GM23338 (cell line): ENCODE measurements around the gene IQGAP1. TPM values are rescaled to one million over a fixed set of nuclear protein-coding genes. Genes with fewer than 3 reads are reported as not detected.

ENCODE experiments used
- ATAC-seq: fragments of 200-7000 bp; cut with Tn5 transposase; 3 replicates; pipeline ENCODE4 v1.9.1; 2020
- DNase-seq: peaks from one replicate; pipeline ENCODE4 v3.0.0-alpha.2; 2015; ENCODE audit warnings: low spot score
- H2AFZ ChIP-seq: fragments of 200-600 bp; sonication (generic); 2 replicates; pipeline ENCODE4 v1.8.0; 2016; ENCODE audit warnings: antibody characterized with exemption, mild to moderate bottlenecking, moderate library complexity
- H3F3A ChIP-seq: fragments of 200-600 bp; sonication (generic); replicated peaks from 2 replicates; pipeline ENCODE4 v1.8.0; 2017; ENCODE audit warnings: antibody characterized with exemption, mixed run types, low read depth
- H3K27ac ChIP-seq: fragments of 200-600 bp; sonication (generic); 2 replicates; pipeline ENCODE4 v1.6.1; 2016; ENCODE audit warnings: low read depth
- H3K27me3 ChIP-seq: fragments of 200-600 bp; sonication (generic); 2 replicates; pipeline ENCODE4 v1.8.0; 2016; ENCODE audit warnings: mild to moderate bottlenecking, mixed run types, moderate library complexity; ENCODE audit not compliant: insufficient read depth
- H3K36me3 ChIP-seq: fragments of 200-600 bp; sonication (generic); 2 replicates; pipeline ENCODE4 v1.8.0; 2016; ENCODE audit warnings: mild to moderate bottlenecking; ENCODE audit not compliant: insufficient read depth
- H3K4me1 ChIP-seq: fragments of 200-600 bp; sonication (generic); 2 replicates; pipeline ENCODE4 v1.8.0; 2016; ENCODE audit warnings: mild to moderate bottlenecking, moderate library complexity; ENCODE audit not compliant: insufficient read depth
- H3K4me2 ChIP-seq: fragments of 200-600 bp; sonication (generic); 2 replicates; pipeline ENCODE4 v1.7.1; 2017; ENCODE audit warnings: mixed run types
- H3K4me3 ChIP-seq: fragments of 200-600 bp; sonication (generic); 2 replicates; pipeline ENCODE4 v1.6.1; 2016; ENCODE audit warnings: mixed run types
- H3K79me2 ChIP-seq: fragments of 200-600 bp; sonication (generic); replicated peaks from 2 replicates; pipeline ENCODE4 v1.8.0; 2017; ENCODE audit warnings: mild to moderate bottlenecking; ENCODE audit not compliant: insufficient read depth
- H3K9me2 ChIP-seq: fragments of 200-600 bp; sonication (generic); 2 replicates; pipeline ENCODE4 v1.8.0; 2017; ENCODE audit not compliant: insufficient read depth
- H4K20me1 ChIP-seq: fragments of 200-600 bp; sonication (generic); replicated peaks from 2 replicates; pipeline ENCODE4 v1.8.0; 2017; ENCODE audit warnings: mild to moderate bottlenecking; ENCODE audit not compliant: insufficient read depth
- H3K27ac Mint-ChIP-seq: 2 replicates; pipeline ENCODE4 v1.8.0; 2020; ENCODE audit warnings: inconsistent platforms, mild to moderate bottlenecking, moderate library complexity, mixed read lengths
- H3K27me3 Mint-ChIP-seq: 3 replicates; pipeline ENCODE4 v1.8.0; 2022; ENCODE audit warnings: low read depth, mild to moderate bottlenecking, moderate library complexity, mixed read lengths, inconsistent platforms; ENCODE audit not compliant: insufficient read depth, poor library complexity
- H3K36me3 Mint-ChIP-seq: 3 replicates; pipeline ENCODE4 v1.8.0; 2021; ENCODE audit warnings: low read depth, mild to moderate bottlenecking, inconsistent platforms, moderate library complexity, mixed read lengths
- H3K4me1 Mint-ChIP-seq: 3 replicates; pipeline ENCODE4 v1.8.0; 2020; ENCODE audit warnings: mild to moderate bottlenecking, inconsistent platforms, mixed read lengths
- H3K4me3 Mint-ChIP-seq: 3 replicates; pipeline ENCODE4 v1.8.0; 2021; ENCODE audit warnings: moderate library complexity, mild to moderate bottlenecking, inconsistent platforms, mixed read lengths
- H3K9me3 Mint-ChIP-seq: 3 replicates; pipeline ENCODE4 v1.8.0; 2020; ENCODE audit warnings: moderate library complexity, mild to moderate bottlenecking, inconsistent platforms, mixed read lengths
- CREB1 ChIP-seq: fragments of 250-450 bp; sonication (Bioruptor Pico); IDR thresholded peaks from 2 replicates; pipeline ENCODE4 v1.5.0; 2020; ENCODE audit warnings: low read depth, mild to moderate bottlenecking, moderate library complexity
- CTCF ChIP-seq, 2 experiments: fragments of 200-600 bp in 1 of 2; sonication (generic) in 1 of 2; conservative IDR thresholded peaks; 2 replicates each; pipeline versions ENCODE4 v1.5.1 to v1.6.1; 2016 to 2017; ENCODE audit warnings: antibody characterized with exemption in 2 of 2, low read depth in 2 of 2, mild to moderate bottlenecking in 2 of 2, moderate library complexity in 1 of 2
- EZH2 ChIP-seq: fragments of 200-600 bp; sonication (generic); IDR thresholded peaks from one replicate; pipeline ENCODE4 v1.8.0; 2017; ENCODE audit warnings: antibody characterized with exemption, mild to moderate bottlenecking, low read depth; ENCODE audit not compliant: unreplicated experiment
- EZH2phosphoT487 ChIP-seq: fragments of 200-600 bp; sonication (generic); IDR thresholded peaks from one replicate; pipeline ENCODE4 v1.8.1; 2018; ENCODE audit warnings: antibody characterized with exemption; ENCODE audit not compliant: unreplicated experiment
- JUNB ChIP-seq: IDR thresholded peaks from one replicate; pipeline ENCODE4 v1.6.1; 2016; ENCODE audit warnings: antibody characterized with exemption; ENCODE audit not compliant: unreplicated experiment
- NANOG ChIP-seq: IDR thresholded peaks from 2 replicates; pipeline ENCODE4 v1.6.1; 2016; ENCODE audit warnings: antibody characterized with exemption, borderline replicate concordance
- POLR2AphosphoS5 ChIP-seq: IDR thresholded peaks from 2 replicates; pipeline ENCODE4 v1.6.1; 2016; ENCODE audit warnings: antibody characterized with exemption, low read depth
- REST ChIP-seq: IDR thresholded peaks from one replicate; pipeline ENCODE4 v1.6.1; 2018; ENCODE audit warnings: antibody characterized with exemption; ENCODE audit not compliant: unreplicated experiment
- STAT1 ChIP-seq: IDR thresholded peaks from one replicate; pipeline ENCODE4 v1.6.1; 2016; ENCODE audit warnings: antibody characterized with exemption; ENCODE audit not compliant: unreplicated experiment
- ZNF114 ChIP-seq: fragments of 250-450 bp; sonication (Bioruptor Pico); IDR thresholded peaks from 2 replicates; pipeline ENCODE4 v1.5.0; 2020; ENCODE audit warnings: mild to moderate bottlenecking, moderate library complexity
- ZNF331 ChIP-seq: fragments of 250-450 bp; sonication (Bioruptor Pico); IDR thresholded peaks from 2 replicates; pipeline ENCODE4 v1.5.0; 2020; ENCODE audit warnings: low read depth, mild to moderate bottlenecking, moderate library complexity
- ZNF462 ChIP-seq: fragments of 250-450 bp; sonication (Bioruptor Pico); IDR thresholded peaks from 2 replicates; pipeline ENCODE4 v1.5.0; 2020; ENCODE audit warnings: mild to moderate bottlenecking, moderate library complexity
- polyA plus RNA-seq: library from polyadenylated mRNA; unstranded; fragments of >200 nt; fragmentation: Nextera tagmentation; extraction: Ambion mirVana; gene quantifications from 2 replicates; pipeline ENCODE4 v1.2.1, GENCODE V29; 2016
- total RNA-seq: library from RNA; depleted of rRNA; stranded (reverse); fragments of >200 nt; shearing (Covaris generic); gene quantifications from 2 replicates; pipeline ENCODE4 v1.2.3, GENCODE V29; 2014
- TF ChIP-seq, protein P1 (sequence below): IDR thresholded peaks from 2 replicates; pipeline ENCODE4 v1.6.1; 2016; ENCODE audit warnings: antibody characterized with exemption

The IQGAP1 gene
- total and polyA plus RNA-seq, 2 experiments from 2014 or later, result 92.7 to 159 TPM

DNA sequence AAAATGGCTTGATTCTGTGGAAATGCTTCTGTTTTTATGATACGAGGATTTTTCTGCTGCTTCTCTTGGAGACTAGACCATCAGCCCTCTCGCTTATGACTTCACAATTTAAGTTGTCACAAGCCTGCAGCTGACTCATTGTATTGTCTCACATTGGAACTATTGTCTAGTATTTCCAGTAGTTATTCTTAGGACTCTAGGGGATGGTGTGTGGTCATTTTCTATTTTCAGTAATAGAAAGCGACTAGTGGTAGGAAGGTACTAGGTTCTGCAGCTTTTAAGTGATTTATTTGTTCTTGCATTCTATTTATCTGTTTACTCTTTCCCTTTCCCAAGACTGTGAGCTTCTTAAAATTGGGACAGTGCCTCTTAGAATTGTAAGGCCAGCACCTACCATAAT is 75.3 kb downstream of the IQGAP1 start:
- ATAC-seq (no peak), DNase-seq (no peak)
- no peak overlapping the region for H3K4me2 ChIP-seq
- no peak overlapping the region for H3K4me3 Mint-ChIP-seq
- H3K79me2 ChIP-seq, result 0 out of 2 replicates have a peak, but pooled peaks cover 8% of the 10 kb centered on the region
- H4K20me1 ChIP-seq, result peaks cover 20% of the 10 kb centered on the region; the same call in 1 of the 2 replicates
- H3K36me3 ChIP-seq, result peaks cover 13% of the 10 kb centered on the region
- no peak for TF ChIP-seq ZNF331 (CRISPR knock-in tag)
- TF ChIP-seq JUNB, result no peak
- no peak for TF ChIP-seq CTCF (conservative IDR thresholded peaks at IDR 0.05; ENCODE audit: low read depth in 2 of 2)
- TF ChIP-seq CREB1 (CRISPR knock-in tag), result no peak
- TF ChIP-seq EZH2, result no peak
- no peak for TF ChIP-seq POLR2AphosphoS5
- TF ChIP-seq, protein P1, sequence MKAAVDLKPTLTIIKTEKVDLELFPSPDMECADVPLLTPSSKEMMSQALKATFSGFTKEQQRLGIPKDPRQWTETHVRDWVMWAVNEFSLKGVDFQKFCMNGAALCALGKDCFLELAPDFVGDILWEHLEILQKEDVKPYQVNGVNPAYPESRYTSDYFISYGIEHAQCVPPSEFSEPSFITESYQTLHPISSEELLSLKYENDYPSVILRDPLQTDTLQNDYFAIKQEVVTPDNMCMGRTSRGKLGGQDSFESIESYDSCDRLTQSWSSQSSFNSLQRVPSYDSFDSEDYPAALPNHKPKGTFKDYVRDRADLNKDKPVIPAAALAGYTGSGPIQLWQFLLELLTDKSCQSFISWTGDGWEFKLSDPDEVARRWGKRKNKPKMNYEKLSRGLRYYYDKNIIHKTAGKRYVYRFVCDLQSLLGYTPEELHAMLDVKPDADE, result no peak
- no peak for TF ChIP-seq STAT1
- no peak for TF ChIP-seq NANOG
- TF ChIP-seq ZNF462 (CRISPR knock-in tag), result no peak
- TF ChIP-seq ZNF114 (CRISPR knock-in tag), result no peak
- TF ChIP-seq REST, result no peak
- no peak for TF ChIP-seq EZH2phosphoT487
- H3K27me3 Mint-ChIP-seq, result peaks cover 3% of the 10 kb centered on the region
- H3K4me1 ChIP-seq, result no peaks in the 10 kb centered on the region
- H2AFZ ChIP-seq, result no peak overlapping the region
- no peak overlapping the region for H3K27ac ChIP-seq
- peaks cover 6% of the 10 kb centered on the region; the same call in 2 of the 3 replicates for H3K4me1 Mint-ChIP-seq
- no peaks in the 10 kb centered on the region for H3K9me2 ChIP-seq
- H3K36me3 Mint-ChIP-seq, result peaks cover 21% of the 10 kb centered on the region; the same call in 2 of the 3 replicates
- no peaks in the 10 kb centered on the region for H3K9me3 Mint-ChIP-seq
- no peaks in the 10 kb centered on the region for H3K27me3 ChIP-seq
- H3F3A ChIP-seq, result no peaks in the 10 kb centered on the region
- no peak overlapping the region for H3K4me3 ChIP-seq
- no peak overlapping the region for H3K27ac Mint-ChIP-seq
